PFSK-1 (cell line): ENCODE data around the gene TMEM39A.

Experiments used
- POLR2AphosphoS5 ChIP-seq: IDR thresholded peaks from 2 replicates; pipeline ENCODE4 v1.6.1; 2012; ENCODE audit warnings: low read depth, mild to moderate bottlenecking, control low read depth, low read length, moderate library complexity
- REST ChIP-seq, 2 experiments: IDR thresholded peaks; 2 replicates each; pipeline versions ENCODE4 v1.6.1 to v1.8.0; 2011 to 2012; ENCODE audit warnings: low read depth in 2 of 2, low read length in 2 of 2, control low read depth in 1 of 2, inconsistent platforms in 1 of 2, mild to moderate bottlenecking in 1 of 2, moderate library complexity in 1 of 2; ENCODE audit not compliant: insufficient read depth in 1 of 2
- SIN3A ChIP-seq: IDR thresholded peaks from 2 replicates; pipeline ENCODE4 v1.6.1; 2012; ENCODE audit warnings: mild to moderate bottlenecking, low read length, moderate library complexity, borderline replicate concordance; ENCODE audit not compliant: insufficient read depth
- TAF1 ChIP-seq: IDR thresholded peaks from 2 replicates; pipeline ENCODE4 v1.6.1; 2012; ENCODE audit warnings: low read length, control low read depth, borderline replicate concordance; ENCODE audit not compliant: insufficient read depth

- TF ChIP-seq POLR2AphosphoS5: no peak
- no peak for TF ChIP-seq REST (IDR thresholded peaks at IDR 0.05; ENCODE audit: insufficient read depth in 1 of 2, low read depth in 2 of 2, low read length in 2 of 2)
- TF ChIP-seq TAF1: no peak
- no peak for TF ChIP-seq SIN3A
These were observed 43.2 kb upstream of the TMEM39A start for GRCh38 chr3:119506631-119507030.
